HG02938 (cell line): ENCODE measurements around the gene SLC8A1.

Experiments
- ATAC-seq: cut with Tn5 transposase; IDR thresholded peaks from one replicate; pipeline ENCODE4 v1.9.1; 2021; ENCODE audit warnings: mild to moderate bottlenecking, moderate library complexity; ENCODE audit not compliant: unreplicated experiment

Gene SLC8A1

GRCh38 chr2:40317046-40317445, 134.8 kb downstream of the SLC8A1 start:
- no peak for ATAC-seq

DNA sequence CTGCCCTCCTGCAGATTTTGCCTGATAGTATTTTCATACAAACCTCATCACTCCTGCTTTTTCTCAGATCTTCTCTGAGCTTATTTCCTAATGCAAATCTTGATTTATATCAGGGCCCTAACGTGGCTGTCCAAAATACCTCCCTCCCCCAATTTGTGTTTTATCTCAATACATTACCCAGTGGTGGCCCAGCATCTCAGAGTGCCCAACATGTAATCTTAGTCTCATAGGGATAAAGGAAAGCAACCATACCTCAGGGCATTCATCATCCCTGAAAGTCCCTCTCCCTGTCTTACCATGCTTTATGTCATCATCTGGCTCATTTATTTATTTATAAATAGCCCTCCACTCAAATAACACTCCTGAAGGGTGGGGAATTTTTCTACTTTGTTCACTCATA, 135.3 kb downstream of the SLC8A1 start:
- no peak for ATAC-seq

GRCh38 chr2:40315683-40316082, 136.2 kb downstream of the SLC8A1 start:
- no peak for ATAC-seq

- no peak for ATAC-seq
These were observed 140.9 kb downstream of the SLC8A1 start for GRCh38 chr2:40311026-40311425.

DNA sequence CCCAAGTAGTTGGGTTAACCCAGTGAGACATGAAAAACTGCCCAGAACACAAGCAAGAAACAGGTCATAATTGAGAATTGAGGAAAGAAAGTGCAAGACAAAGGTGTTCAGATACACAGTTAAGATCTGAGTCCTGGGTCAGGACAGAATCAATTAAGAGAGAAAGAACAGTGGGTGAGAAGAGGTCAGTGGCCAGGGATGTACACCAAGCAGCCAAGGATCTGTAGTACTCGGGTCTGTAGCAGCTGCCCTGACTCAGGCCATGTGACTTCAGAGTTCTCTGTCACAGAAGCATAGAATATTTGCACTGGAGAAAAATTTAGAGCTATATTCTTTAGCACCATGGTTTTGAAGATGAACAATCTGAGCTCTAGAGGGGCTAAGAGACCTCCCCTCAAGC, 141.6 kb downstream of the SLC8A1 start:
- no peak for ATAC-seq

GRCh38 chr2:40304340-40304739, 147.6 kb downstream of the SLC8A1 start:
- no peak for ATAC-seq

- no peak for ATAC-seq
These were observed 148.1 kb downstream of the SLC8A1 start for GRCh38 chr2:40303746-40304145.

- ATAC-seq, result no peak
These were observed 149.1 kb downstream of the SLC8A1 start for GRCh38 chr2:40302751-40303325.

DNA sequence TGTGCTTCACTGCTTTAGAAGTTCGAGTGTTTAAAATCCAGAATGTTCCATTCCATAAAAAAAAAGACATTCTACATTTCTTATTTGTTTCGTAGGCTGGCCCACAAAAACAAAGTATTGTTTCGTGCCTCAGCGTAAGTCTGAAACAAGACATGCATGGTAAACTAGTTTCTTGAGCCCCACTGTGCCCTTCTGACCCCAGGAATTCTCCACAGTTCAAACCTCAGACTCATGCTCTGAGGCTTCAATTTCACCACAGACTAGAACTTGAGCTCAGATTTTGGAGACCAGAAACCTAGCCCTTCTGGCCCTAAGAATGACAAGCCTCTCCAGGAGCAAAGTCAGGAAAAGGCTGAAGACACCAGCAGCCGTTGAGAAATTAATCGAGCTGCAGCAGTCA, 151.5 kb downstream of the SLC8A1 start:
- ATAC-seq, result no peak

GRCh38 chr2:40299781-40300180, 152.1 kb downstream of the SLC8A1 start:
- no peak for ATAC-seq

- ATAC-seq, result no peak
These were observed 152.7 kb downstream of the SLC8A1 start for GRCh38 chr2:40299173-40299572.

GRCh38 chr2:40298026-40298425, 153.9 kb downstream of the SLC8A1 start:
- no peak for ATAC-seq

GRCh38 chr2:40292291-40292690, 159.6 kb downstream of the SLC8A1 start:
- no peak for ATAC-seq

DNA sequence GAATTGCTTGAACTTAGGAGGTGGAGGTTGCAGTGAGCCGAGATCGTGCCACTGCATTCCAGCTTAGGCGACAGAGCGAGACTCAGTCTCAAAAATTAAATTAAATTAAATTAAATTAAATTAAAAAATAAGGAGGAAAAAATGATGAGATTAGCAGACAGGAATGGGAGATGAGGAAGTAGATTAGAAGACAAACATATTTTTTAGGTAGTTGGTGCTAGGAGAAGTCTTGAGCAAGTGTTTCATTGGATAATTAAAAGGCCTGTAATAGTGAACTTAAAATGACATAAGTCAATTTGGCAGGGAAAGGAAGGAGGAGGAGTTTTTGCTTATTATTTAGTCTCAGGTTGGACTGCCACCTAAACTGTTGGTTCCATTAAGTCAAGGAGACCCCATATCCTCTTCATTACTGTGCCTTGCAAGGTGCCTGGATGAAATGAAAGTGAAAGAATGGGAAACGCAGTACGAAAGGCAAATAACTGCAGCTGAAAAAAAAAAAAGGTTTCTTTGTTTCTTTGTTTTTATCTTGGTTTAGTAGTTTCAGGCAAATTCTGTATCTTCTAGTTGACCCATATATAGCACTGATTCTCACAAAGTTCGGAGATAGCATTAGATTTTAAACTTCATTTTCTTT, 162.0 kb downstream of the SLC8A1 start:
- no peak for ATAC-seq

GRCh38 chr2:40287773-40288172, 164.1 kb downstream of the SLC8A1 start:
- no peak for ATAC-seq

DNA sequence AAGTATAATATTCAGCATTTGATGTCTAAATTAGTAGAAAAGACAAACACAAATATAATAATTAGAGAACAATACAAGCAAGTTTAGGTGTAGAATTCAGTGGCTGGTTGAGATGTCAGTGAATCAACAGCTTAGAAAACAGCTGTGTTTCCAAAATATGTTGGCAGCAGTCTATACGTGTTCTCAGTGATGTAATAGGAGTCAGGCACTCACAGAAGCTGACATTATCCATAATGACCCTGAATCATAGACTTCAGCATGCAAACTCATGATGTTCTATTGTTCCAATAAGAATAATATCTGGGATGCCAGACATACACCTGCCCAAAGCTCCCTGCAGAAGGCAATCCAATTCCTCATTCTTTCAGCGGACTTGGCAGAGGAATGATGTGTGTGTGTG, 164.7 kb downstream of the SLC8A1 start:
- no peak for ATAC-seq

DNA sequence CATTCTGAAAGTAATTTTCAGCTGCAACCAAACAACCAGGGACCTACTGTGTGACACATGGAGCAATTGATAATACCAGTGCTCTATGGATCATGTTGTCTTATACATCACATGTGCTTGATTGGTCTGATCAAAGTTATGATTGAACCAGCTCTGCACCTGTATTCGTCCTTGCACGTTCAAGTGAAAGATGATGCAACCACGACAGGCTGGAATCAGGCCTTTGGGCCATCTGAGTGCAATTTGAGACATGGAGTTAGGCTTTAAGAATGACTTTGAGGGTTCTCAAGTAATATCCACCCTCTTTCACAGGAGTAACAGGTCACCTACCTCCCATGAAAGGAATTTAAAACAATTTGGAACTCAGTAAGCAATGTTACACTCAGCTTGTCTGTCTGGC, 165.2 kb downstream of the SLC8A1 start:
- no peak for ATAC-seq

DNA sequence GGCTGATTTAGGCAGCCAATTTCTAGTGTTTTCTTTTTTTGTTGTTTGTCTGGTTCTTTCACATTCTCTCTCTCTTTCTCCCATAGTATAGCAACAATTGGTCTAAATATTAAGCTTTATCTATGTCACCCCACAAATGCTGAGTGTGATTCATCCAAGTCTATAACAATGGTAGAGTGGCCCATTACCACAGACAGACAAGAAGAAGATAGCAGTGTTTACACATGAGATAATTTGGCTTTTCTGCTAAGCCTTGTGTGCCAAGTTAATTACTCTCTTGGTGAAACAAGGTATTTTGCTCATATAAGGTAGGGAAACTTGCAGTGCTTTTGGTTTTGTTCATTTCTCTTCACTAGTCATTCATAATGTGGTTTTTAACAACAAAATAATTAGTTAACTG, 166.5 kb downstream of the SLC8A1 start:
- ATAC-seq, result no peak

- ATAC-seq, result no peak
These were observed 167.1 kb downstream of the SLC8A1 start for GRCh38 chr2:40284797-40285196.

- no peak for ATAC-seq
These were observed 168.6 kb downstream of the SLC8A1 start for GRCh38 chr2:40283111-40283909.

- ATAC-seq, result no peak
These were observed 169.5 kb downstream of the SLC8A1 start for GRCh38 chr2:40282428-40282827.
